Amniotic epithelial cell (primary cell): ENCODE data around the gene AIFM1.
A peak's percentile ranks its signal among the peaks of the same experiment; 100 is the strongest.

ENCODE experiments used
- DNase-seq: peaks from one replicate; pipeline ENCODE4 v3.0.0-alpha.2; 2010; ENCODE audit warnings: low read depth

Gene AIFM1

GRCh38 chrX:130118441-130119311 lies 47.0 kb downstream of the AIFM1 start:
- peak; percentile 81 for DNase-seq

- no peak for DNase-seq
These were observed 48.5 kb downstream of the AIFM1 start for GRCh38 chrX:130117166-130117565.

GRCh38 chrX:130115119-130115885 lies 50.3 kb downstream of the AIFM1 start:
- peak; percentile 90 for DNase-seq

GRCh38 chrX:130114141-130114588 lies 51.5 kb downstream of the AIFM1 start:
- no peak for DNase-seq

- no peak for DNase-seq
These were observed 54.2 kb downstream of the AIFM1 start for GRCh38 chrX:130111220-130112154.

GRCh38 chrX:130110379-130111219 lies 55.0 kb downstream of the AIFM1 start, which contains the start of gene ELF4:
Gene ELF4 (minus strand): TSS chrX:130110497. CDS start chrX:130081330, 29,167 bp downstream.
- peak; percentile 68 for DNase-seq

GRCh38 chrX:130109429-130110378 lies 55.9 kb downstream of the AIFM1 start:
- no peak for DNase-seq

- DNase-seq = peak; percentile 32
These were observed 56.8 kb downstream of the AIFM1 start for GRCh38 chrX:130108647-130109428.

- peak; percentile 38 for DNase-seq
These were observed 59.6 kb downstream of the AIFM1 start for GRCh38 chrX:130106071-130106470.

GRCh38 chrX:130105244-130105643 lies 60.4 kb downstream of the AIFM1 start:
- peak; percentile 62 for DNase-seq

- no peak for DNase-seq
These were observed 62.0 kb downstream of the AIFM1 start for GRCh38 chrX:130103605-130104004.

- DNase-seq = no peak
These were observed 65.5 kb downstream of the AIFM1 start for GRCh38 chrX:130100180-130100579.

GRCh38 chrX:130098210-130098552 lies 67.5 kb downstream of the AIFM1 start:
- DNase-seq = no peak

- peak; percentile 36 for DNase-seq
These were observed 68.0 kb downstream of the AIFM1 start for GRCh38 chrX:130097507-130098209.

- no peak for DNase-seq
These were observed 70.2 kb downstream of the AIFM1 start for GRCh38 chrX:130095249-130096030.

GRCh38 chrX:130094696-130095095 lies 70.9 kb downstream of the AIFM1 start:
- no peak for DNase-seq

GRCh38 chrX:130093271-130093670 lies 72.4 kb downstream of the AIFM1 start:
- DNase-seq = no peak
